H1 (cell line): ENCODE data around the gene SDHAF2. TPM values are rescaled to one million over a fixed set of nuclear protein-coding genes. Genes with fewer than 3 reads are reported as not detected.

Experiments
- CTCF ChIA-PET: fragments of 300-600 bp; sonication (Branson Sonifier 250); formaldehyde crosslinking; loops from one replicate; lab custom pipeline; 2021; ENCODE audit not compliant: partially characterized antibody; lab: Charles Lee
- POLR2A ChIA-PET: fragments of 300-600 bp; sonication (Branson Sonifier 250); formaldehyde crosslinking; loops from one replicate; lab custom pipeline; 2021; ENCODE audit warnings: inconsistent platforms; ENCODE audit not compliant: partially characterized antibody; lab: Charles Lee
- DNase-seq, 2 experiments: peaks; one replicate each; pipeline versions ENCODE4 v3.0.0 to v3.0.0-alpha.2; 2010 to 2022; ENCODE audit warnings: low spot score in 2 of 2, low read depth in 1 of 2, mixed read lengths in 1 of 2
- FAIRE-seq: peaks from 2 replicates; lab custom pipeline; 2011; peaks lifted over from hg19 to GRCh38; lab: Jason Lieb, UNC
- H2AFZ ChIP-seq: 2 replicates; pipeline ENCODE4 v1.8.1; 2012; ENCODE audit warnings: low read length, inconsistent platforms
- H2AK5ac ChIP-seq: 2 replicates; pipeline ENCODE4 v1.6.1; 2013; ENCODE audit warnings: low read depth, low read length
- H2BK120ac ChIP-seq: replicated peaks from 2 replicates; pipeline ENCODE3; 2013; ENCODE audit warnings: low read depth, low read length, inconsistent platforms
- H2BK12ac ChIP-seq: 2 replicates; pipeline ENCODE4 v1.6.1; 2013; ENCODE audit warnings: low read depth, low read length
- H2BK15ac ChIP-seq: 2 replicates; pipeline ENCODE4 v1.6.1; 2013; ENCODE audit warnings: low read length
- H2BK20ac ChIP-seq: 2 replicates; pipeline ENCODE4 v1.6.1; 2013; ENCODE audit warnings: low read length
- H2BK5ac ChIP-seq: 2 replicates; pipeline ENCODE4 v1.6.1; 2013; ENCODE audit warnings: low read depth, low read length
- H3K14ac ChIP-seq: 2 replicates; pipeline ENCODE4 v1.6.1; 2013; ENCODE audit warnings: inconsistent platforms; ENCODE audit not compliant: insufficient read length
- H3K18ac ChIP-seq: 2 replicates; pipeline ENCODE4 v1.6.1; 2013; ENCODE audit warnings: low read length; ENCODE audit errors: extremely low read depth
- H3K23ac ChIP-seq: 2 replicates; pipeline ENCODE4 v1.6.1; 2013; ENCODE audit warnings: inconsistent platforms; ENCODE audit not compliant: insufficient read length
- H3K23me2 ChIP-seq: 2 replicates; pipeline ENCODE4 v1.6.1; 2013; ENCODE audit warnings: low read depth, low read length
- H3K27ac ChIP-seq: 2 replicates; pipeline ENCODE4 v1.6.1; 2011; ENCODE audit warnings: low read depth, low read length, inconsistent platforms
- H3K27me3 ChIP-seq, 4 experiments: replicated peaks in 1 of 4; 1 replicate in 1 of 4; 2 replicates in 3 of 4; pipeline versions ENCODE4 v1.6.1 to v1.8.1; 2011 to 2013; ENCODE audit warnings: low read length in 3 of 4, mild to moderate bottlenecking in 3 of 4, inconsistent platforms in 2 of 4, mixed read lengths in 2 of 4, moderate library complexity in 1 of 4; ENCODE audit not compliant: control insufficient read depth in 3 of 4, insufficient read depth in 3 of 4; ENCODE audit errors: extremely low read depth in 1 of 4
- H3K36me3 ChIP-seq, 4 experiments: 2 replicates each; pipeline versions ENCODE4 v1.6.1 to v1.8.1; 2011 to 2013; ENCODE audit warnings: mild to moderate bottlenecking in 4 of 4, low read length in 3 of 4, moderate library complexity in 2 of 4, control low read depth in 1 of 4, inconsistent platforms in 1 of 4; ENCODE audit not compliant: insufficient read depth in 4 of 4, control insufficient read depth in 2 of 4
- H3K4ac ChIP-seq: replicated peaks from 2 replicates; pipeline ENCODE3; 2013; ENCODE audit warnings: low read length, low read depth, mixed read lengths, inconsistent platforms; ENCODE audit not compliant: insufficient read length
- H3K4me1 ChIP-seq, 4 experiments: replicated peaks in 1 of 4; 1 replicate in 1 of 4; 2 replicates in 3 of 4; pipeline versions ENCODE4 v1.6.1 to v1.8.1; 2011 to 2013; ENCODE audit warnings: low read length in 3 of 4, inconsistent platforms in 2 of 4, mixed read lengths in 1 of 4; ENCODE audit not compliant: insufficient read depth in 4 of 4, control insufficient read depth in 3 of 4
- H3K4me2 ChIP-seq, 2 experiments: 2 replicates each; pipeline versions ENCODE4 v1.6.1 to v1.8.1; 2011 to 2013; ENCODE audit warnings: low read depth in 2 of 2, low read length in 2 of 2, control low read depth in 1 of 2, inconsistent platforms in 1 of 2, mild to moderate bottlenecking in 1 of 2; ENCODE audit not compliant: insufficient read depth in 1 of 2
- H3K4me3 ChIP-seq, 4 experiments: fragments of 200-600, 300-600 bp in 1 of 4; sonication (generic), shearing (Covaris generic), sonication (Bioruptor Twin) in 1 of 4; 2 replicates each; pipeline versions ENCODE4 v1.5.1 to v1.8.1; 2011 to 2016; ENCODE audit warnings: low read length in 4 of 4, low read depth in 3 of 4, control low read depth in 2 of 4, inconsistent platforms in 2 of 4, mild to moderate bottlenecking in 2 of 4, mixed read lengths in 1 of 4, moderate library complexity in 1 of 4; ENCODE audit not compliant: insufficient read depth in 2 of 4; ENCODE audit errors: extremely low read depth in 1 of 4
- H3K56ac ChIP-seq: replicated peaks from 2 replicates; pipeline ENCODE3; 2013; ENCODE audit warnings: low read depth, mild to moderate bottlenecking, mixed read lengths, low read length, inconsistent platforms; ENCODE audit not compliant: insufficient read length
- H3K79me1 ChIP-seq: 2 replicates; pipeline ENCODE4 v1.6.1; 2013; ENCODE audit warnings: low read depth, low read length, control low read depth
- H3K79me2 ChIP-seq, 2 experiments: 2 replicates each; pipeline versions ENCODE4 v1.6.1 to v1.8.1; 2012 to 2013; ENCODE audit warnings: low read length in 2 of 2, mild to moderate bottlenecking in 2 of 2, inconsistent platforms in 1 of 2; ENCODE audit not compliant: insufficient read depth in 2 of 2, control insufficient read depth in 1 of 2
- H3K9ac ChIP-seq, 4 experiments: replicated peaks in 1 of 4; 1 replicate in 1 of 4; 2 replicates in 3 of 4; pipeline versions ENCODE4 v1.6.1 to v1.8.1; 2011 to 2013; ENCODE audit warnings: low read depth in 3 of 4, low read length in 3 of 4, control low read depth in 2 of 4, mild to moderate bottlenecking in 2 of 4, moderate library complexity in 2 of 4, inconsistent platforms in 1 of 4; ENCODE audit errors: extremely low read depth in 1 of 4
- H3K9me3 ChIP-seq, 2 experiments: 2 replicates each; pipeline versions ENCODE4 v1.6.1 to v1.8.1; 2012 to 2013; ENCODE audit warnings: mild to moderate bottlenecking in 2 of 2, moderate library complexity in 2 of 2, control low read depth in 1 of 2, inconsistent platforms in 1 of 2, low read depth in 1 of 2, low read length in 1 of 2, mixed read lengths in 1 of 2; ENCODE audit not compliant: insufficient read depth in 2 of 2
- H4K20me1 ChIP-seq, 2 experiments: replicated peaks in 1 of 2; 2 replicates each; pipeline versions ENCODE3 to v1.8.1; 2011 to 2013; ENCODE audit warnings: inconsistent platforms in 2 of 2, low read length in 2 of 2, mild to moderate bottlenecking in 1 of 2; ENCODE audit not compliant: insufficient read depth in 2 of 2, control insufficient read depth in 1 of 2
- H4K5ac ChIP-seq: 2 replicates; pipeline ENCODE4 v1.6.1; 2013; ENCODE audit warnings: low read length, low read depth, mixed read lengths, inconsistent platforms; ENCODE audit not compliant: insufficient read length
- H4K8ac ChIP-seq: 2 replicates; pipeline ENCODE4 v1.8.0; 2013; ENCODE audit warnings: mild to moderate bottlenecking, moderate library complexity, low read length, inconsistent platforms; ENCODE audit not compliant: insufficient read depth; ENCODE audit errors: extremely low read depth
- H4K91ac ChIP-seq: replicated peaks from 2 replicates; pipeline ENCODE3; 2013; ENCODE audit warnings: low read length, mixed read lengths, inconsistent platforms; ENCODE audit not compliant: insufficient read length
- ATF3 ChIP-seq: IDR thresholded peaks from 2 replicates; pipeline ENCODE4 v1.6.1; 2011; ENCODE audit warnings: low read depth, mild to moderate bottlenecking, low read length; ENCODE audit not compliant: insufficient read depth
- BACH1 ChIP-seq: IDR thresholded peaks from 2 replicates; pipeline ENCODE4 v1.6.1; 2012; ENCODE audit warnings: low read length, improper control_type of control experiment
- CTBP2 ChIP-seq: IDR thresholded peaks from 2 replicates; pipeline ENCODE4 v1.7.0; 2011; ENCODE audit warnings: borderline replicate concordance, mild to moderate bottlenecking, moderate library complexity, mixed read lengths, low read length; ENCODE audit not compliant: insufficient read depth, insufficient read length
- JUN ChIP-seq: IDR thresholded peaks from 2 replicates; pipeline ENCODE4 v1.6.1; 2011; ENCODE audit warnings: low read depth, mild to moderate bottlenecking, improper control_type of control experiment, low read length
- NANOG ChIP-seq: IDR thresholded peaks from 2 replicates; pipeline ENCODE4 v1.6.1; 2011; ENCODE audit warnings: low read length, low read depth, mild to moderate bottlenecking, inconsistent platforms; ENCODE audit not compliant: insufficient read depth, poor library complexity, severe bottlenecking
- POLR2AphosphoS5 ChIP-seq: IDR thresholded peaks from 2 replicates; pipeline ENCODE4 v1.6.1; 2011; ENCODE audit warnings: low read depth, low read length
- POU5F1 ChIP-seq: IDR thresholded peaks from 2 replicates; pipeline ENCODE4 v1.6.1; 2011; ENCODE audit warnings: low read depth, mild to moderate bottlenecking, low read length, moderate library complexity
- RBBP5 ChIP-seq: IDR thresholded peaks from 2 replicates; pipeline ENCODE4 v1.7.1; 2012; ENCODE audit warnings: low read depth, mild to moderate bottlenecking, inconsistent platforms, low read length, moderate library complexity, borderline replicate concordance
- RXRA ChIP-seq: IDR thresholded peaks from 2 replicates; pipeline ENCODE4 v1.6.1; 2011; ENCODE audit warnings: low read depth, mild to moderate bottlenecking, low read length, moderate library complexity; ENCODE audit not compliant: insufficient read depth
- SAP30 ChIP-seq: fragments of 300-600 bp; sonication (generic); IDR thresholded peaks from 2 replicates; pipeline ENCODE4 v1.7.1; 2012; ENCODE audit warnings: low read length, moderate library complexity, mild to moderate bottlenecking, inconsistent platforms; ENCODE audit not compliant: insufficient read depth, insufficient replicate concordance
- SIRT6 ChIP-seq: IDR thresholded peaks from one replicate; pipeline ENCODE4 v1.7.1; 2012; ENCODE audit warnings: low read length, inconsistent platforms
- WGBS, 2 experiments: shearing (Covaris generic) in 1 of 2; methylation state at CpG; one replicate each; pipeline versions ENCODE4 v1.1.6 to v1.1.7; 2013 to 2015; ENCODE audit warnings: low lambda C conversion rate in 2 of 2, mixed read lengths in 2 of 2, inconsistent platforms in 1 of 2, low coverage in 1 of 2, missing lambda C conversion rate in 1 of 2; ENCODE audit not compliant: insufficient replicate concordance in 2 of 2, insufficient coverage in 1 of 2, insufficient read length in 1 of 2; ENCODE audit errors: extremely low coverage in 1 of 2, missing lambda C conversion rate in 1 of 2; 5-methylcytosine and 5-hydroxymethylcytosine counted together
- polyA plus RNA-seq, 7 experiments: library from polyadenylated mRNA; depleted of rRNA in 3 of 7; stranded (reverse) in 5 of 7; unstranded in 2 of 7; fragments of >200 nt in 5 of 7; fragments of 200-250 nt in 2 of 7; gene quantifications; 1 replicate in 5 of 7; 2 replicates in 1 of 7; 4 replicates in 1 of 7; pipeline versions ENCODE4 v1.2.1 to v1.2.3, GENCODE V29; 2011 to 2013; ENCODE audit warnings: missing spikeins in 2 of 7, mixed read lengths in 2 of 7
- total RNA-seq: library from RNA; stranded (reverse); fragmentation: NEBNext Ultra II Directional; extraction: Animal tissue kit (Norgen Biotek cat#: 25700); gene quantifications from 2 replicates; pipeline ENCODE4 v1.2.1, GENCODE V29; 2021

Gene SDHAF2
- total and polyA plus RNA-seq, 2 of the 8 experiments (the other 6 are each of a cell fraction or from before 2014, with no cell fraction given): 41.0 to 114 TPM

GRCh38 chr11:61474013-61474643 lies 44.2 kb downstream of the SDHAF2 start:
- H4K91ac ChIP-seq: no peak overlapping the region
- H4K20me1 ChIP-seq: peaks cover 0 to 2% of the 10 kb centered on the region in 2 experiments
- no peaks in the 10 kb centered on the region for H3K79me1 ChIP-seq
- H3K79me2 ChIP-seq: no peaks in the 10 kb centered on the region
- WGBS, 2 experiments: 96% methylated on average over 6 of the region's 6 CpGs; no CpG with 5 or more reads in 1 of the 2 experiments
- H2AK5ac ChIP-seq: no peak overlapping the region
- H3K23ac ChIP-seq: no peak overlapping the region
- no peaks in the 10 kb centered on the region for H3K9me3 ChIP-seq
- no peak overlapping the region for H3K56ac ChIP-seq
- no peak for FAIRE-seq
- H3K4me1 ChIP-seq: peaks cover 0 to 4% (median 0%) of the 10 kb centered on the region in 4 experiments; a peak in 1 of 7 replicates
- H2BK15ac ChIP-seq: no peak overlapping the region
- no peak overlapping the region for H4K8ac ChIP-seq
- no peak overlapping the region for H2BK120ac ChIP-seq
- H3K27ac ChIP-seq: no peak overlapping the region
- H3K4me2 ChIP-seq: no peak overlapping the region
- H3K4ac ChIP-seq: no peak overlapping the region
- POLR2A ChIA-PET: interaction anchor here (0.6 to 2.3 kb wide), 4 partner anchors 10 to 66 kb away, joined by 3 to 11 read pairs (median 4); no protein-coding TSS in a partner anchor
- H3K23me2 ChIP-seq: no peaks in the 10 kb centered on the region
- H2AFZ ChIP-seq: no peak overlapping the region
- CTCF ChIA-PET: interaction anchor here (0.9 to 57.8 kb wide), 12 partner anchors 10 to 162 kb away, joined by 3 to 2106 read pairs (median 24); partner anchors contain the start of gene LRRC10B
- H2BK5ac ChIP-seq: no peak overlapping the region; the same call in 1 of the 2 replicates
- H2BK20ac ChIP-seq: no peak overlapping the region
- no peak overlapping the region for H3K4me3 ChIP-seq
- H4K5ac ChIP-seq: no peak overlapping the region
- no peak overlapping the region for H2BK12ac ChIP-seq
- no peak for DNase-seq
- H3K27me3 ChIP-seq: no peaks in the 10 kb centered on the region
- H3K14ac ChIP-seq: no peak overlapping the region
- H3K9ac ChIP-seq: no peak overlapping the region
- H3K18ac ChIP-seq: no peak overlapping the region
- H3K36me3 ChIP-seq: 0 out of 8 replicates have a peak, but pooled peaks cover 0 to 4% (median 0%) of the 10 kb centered on the region in 4 experiments
- TF ChIP-seq CTBP2 (no peak), JUN (no peak), ATF3 (no peak), SIRT6 (no peak), RBBP5 (no peak), POU5F1 (no peak), NANOG (no peak), SAP30 (no peak), POLR2AphosphoS5 (no peak), BACH1 (no peak), RXRA (no peak)
